OCI-LY1 (cell line): Measurements from ENCODE around the gene KBTBD13.

Source experiments
- H2AFZ ChIP-seq: fragments of 200-600 bp; sonication (generic), shearing (Covaris generic); 2 replicates; pipeline ENCODE4 v1.6.0; 2014; ENCODE audit warnings: antibody characterized with exemption, mild to moderate bottlenecking, low read length
- H3F3A ChIP-seq: fragments of 200-600 bp; sonication (generic), shearing (Covaris generic); 2 replicates; pipeline ENCODE4 v1.6.0; 2014; ENCODE audit warnings: mild to moderate bottlenecking, antibody characterized with exemption, low read length, moderate library complexity; ENCODE audit not compliant: insufficient read depth
- H3K27ac ChIP-seq: fragments of 200-600 bp; sonication (generic); 2 replicates; pipeline ENCODE4 v1.5.1; 2014; ENCODE audit warnings: low read length, mixed run types, mild to moderate bottlenecking, low read depth; ENCODE audit not compliant: poor library complexity, severe bottlenecking
- H3K27me3 ChIP-seq: fragments of 200-600 bp; sonication (generic); 2 replicates; pipeline ENCODE4 v1.6.0; 2014; ENCODE audit warnings: antibody characterized with exemption, mild to moderate bottlenecking, low read length, moderate library complexity; ENCODE audit not compliant: insufficient read depth
- H3K36me3 ChIP-seq: fragments of 200-600 bp; sonication (generic); 2 replicates; pipeline ENCODE4 v1.6.1; 2014; ENCODE audit warnings: mild to moderate bottlenecking, antibody characterized with exemption, low read length, moderate library complexity, mixed read lengths; ENCODE audit not compliant: insufficient read depth
- H3K4me1 ChIP-seq: fragments of 200-600 bp; sonication (generic); 2 replicates; pipeline ENCODE4 v1.5.1; 2014; ENCODE audit warnings: mild to moderate bottlenecking, low read length, moderate library complexity; ENCODE audit not compliant: insufficient read depth, severe bottlenecking
- H3K4me2 ChIP-seq: fragments of 200-600 bp; sonication (generic), shearing (Covaris generic); 2 replicates; pipeline ENCODE4 v1.6.1; 2014; ENCODE audit warnings: low read length
- H3K4me3 ChIP-seq: fragments of 200-600 bp; sonication (generic); 2 replicates; pipeline ENCODE4 v1.5.1; 2014; ENCODE audit warnings: low read length, low read depth, mild to moderate bottlenecking, mixed read lengths; ENCODE audit not compliant: poor library complexity, severe bottlenecking
- H3K79me2 ChIP-seq: fragments of 200-600 bp; shearing (Covaris generic); 2 replicates; pipeline ENCODE4 v1.6.1; 2016; ENCODE audit warnings: mixed run types, low read length, mixed read lengths; ENCODE audit not compliant: insufficient read depth
- H3K9ac ChIP-seq: fragments of 200-600 bp; sonication (generic), shearing (Covaris generic); 2 replicates; pipeline ENCODE4 v1.6.1; 2014; ENCODE audit warnings: mild to moderate bottlenecking, low read length, mixed read lengths
- H3K9me2 ChIP-seq: fragments of 200-600 bp; sonication (generic), shearing (Covaris generic); 2 replicates; pipeline ENCODE4 v1.6.1; 2014; ENCODE audit warnings: low read depth, mild to moderate bottlenecking, low read length, mixed read lengths
- H3K9me3 ChIP-seq: fragments of 200-600 bp; shearing (Covaris generic); 2 replicates; pipeline ENCODE4 v1.6.1; 2014; ENCODE audit warnings: low read length, mixed read lengths
- H4K20me1 ChIP-seq: fragments of 200-600 bp; sonication (generic), shearing (Covaris generic); 2 replicates; pipeline ENCODE4 v1.6.0; 2016; ENCODE audit warnings: mild to moderate bottlenecking, low read length; ENCODE audit not compliant: insufficient read depth
- CTCF ChIP-seq: fragments of 200-600 bp; sonication (generic), shearing (Covaris generic); IDR thresholded peaks from 2 replicates; pipeline ENCODE4 v1.5.1; 2017; ENCODE audit warnings: mild to moderate bottlenecking, antibody characterized with exemption, low read length, moderate library complexity, mixed read lengths
- EZH2 ChIP-seq: fragments of 200-600 bp; sonication (generic), shearing (Covaris generic); IDR thresholded peaks from 2 replicates; pipeline ENCODE4 v1.8.0; 2017; ENCODE audit warnings: borderline replicate concordance, mixed run types, mild to moderate bottlenecking, antibody characterized with exemption, low read length, moderate library complexity, mixed read lengths

The KBTBD13 gene

DNA sequence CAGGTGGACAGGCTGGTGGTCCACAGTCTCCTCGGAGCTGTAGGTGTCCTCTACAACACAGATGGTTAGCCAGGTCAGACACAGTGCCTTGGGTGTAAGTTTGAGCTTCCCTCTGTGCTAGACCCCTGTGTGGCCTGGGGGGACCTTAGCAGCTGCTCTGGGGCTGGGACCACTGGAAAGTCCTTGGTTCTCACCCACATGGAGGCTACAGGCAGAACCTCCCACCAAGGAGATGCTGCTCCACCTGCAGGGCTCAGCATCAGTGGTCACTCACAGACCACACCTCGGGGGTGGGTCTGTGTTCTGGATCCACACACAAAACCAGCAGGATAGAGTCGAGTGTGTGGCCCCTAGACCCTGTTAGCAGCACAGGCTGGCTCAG is 17.2 kb upstream of the KBTBD13 start:
- H3K36me3 ChIP-seq: no peaks in the 10 kb centered on the region

DNA sequence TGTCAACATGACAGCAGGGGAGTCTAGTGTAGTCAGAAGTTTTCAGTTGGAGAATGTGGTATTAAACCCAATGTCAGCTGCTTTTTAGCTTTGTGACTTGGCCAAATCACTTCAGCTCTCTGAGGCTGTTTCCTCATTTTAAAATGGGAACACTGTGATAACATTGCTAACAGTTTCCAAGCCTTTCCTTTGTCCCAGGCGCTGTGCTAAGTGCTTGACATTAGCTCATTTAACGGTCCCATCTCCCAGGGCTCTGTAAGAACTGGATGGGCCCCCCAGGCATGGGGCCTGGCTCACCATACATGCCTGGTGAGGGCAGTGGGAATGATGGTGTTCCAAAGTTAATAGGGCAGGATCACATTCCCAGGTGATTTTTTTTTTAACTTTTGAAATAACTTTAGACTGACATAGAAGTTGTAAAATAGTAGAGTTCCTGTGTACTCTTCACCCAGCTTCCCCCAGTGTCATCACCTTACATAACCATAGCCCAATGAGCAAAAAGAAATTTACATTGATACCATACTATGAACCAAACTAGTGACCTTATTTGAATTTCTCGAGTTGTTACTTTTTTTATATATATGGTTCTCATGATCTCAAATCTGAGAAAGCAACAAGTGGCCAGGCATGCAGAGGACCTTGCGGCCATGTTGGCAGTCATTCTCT is 16.5 kb upstream of the KBTBD13 start:
- H4K20me1 ChIP-seq: no peaks in the 10 kb centered on the region
- no peaks in the 10 kb centered on the region for H3K79me2 ChIP-seq
- H3K9ac ChIP-seq: no peak overlapping the region
- no peak overlapping the region for H3K4me2 ChIP-seq
- no peaks in the 10 kb centered on the region for H3K4me1 ChIP-seq
- TF ChIP-seq CTCF (no peak), EZH2 (no peak)
- no peaks in the 10 kb centered on the region for H3K36me3 ChIP-seq
- no peaks in the 10 kb centered on the region for H3F3A ChIP-seq
- no peak overlapping the region for H3K4me3 ChIP-seq
- H3K9me3 ChIP-seq: no peaks in the 10 kb centered on the region
- H2AFZ ChIP-seq: no peak overlapping the region
- 0 out of 2 replicates have a peak, but pooled peaks cover 3% of the 10 kb centered on the region for H3K27me3 ChIP-seq
- H3K9me2 ChIP-seq: no peaks in the 10 kb centered on the region
- no peak overlapping the region for H3K27ac ChIP-seq

More for the DNA sequence above, 17.2 kb upstream of the KBTBD13 start:
- Histone ChIP-seq H2AFZ (no peak overlapping the region), H4K20me1 (no peaks in the 10 kb centered on the region), H3K4me1 (no peaks in the 10 kb centered on the region), H3K9ac (no peak overlapping the region), H3K9me2 (no peaks in the 10 kb centered on the region), H3K4me3 (no peak overlapping the region), H3F3A (no peaks in the 10 kb centered on the region), H3K4me2 (no peak overlapping the region), H3K27me3 (no peaks in the 10 kb centered on the region), H3K79me2 (no peaks in the 10 kb centered on the region), H3K27ac (no peak overlapping the region), H3K9me3 (no peaks in the 10 kb centered on the region)
- TF ChIP-seq CTCF (no peak), EZH2 (no peak)

- no peak overlapping the region for H3K27ac ChIP-seq
- H2AFZ ChIP-seq: no peak overlapping the region
- H3K79me2 ChIP-seq: no peaks in the 10 kb centered on the region
- no peaks in the 10 kb centered on the region for H3K9me2 ChIP-seq
- H3K9me3 ChIP-seq: no peaks in the 10 kb centered on the region
- TF ChIP-seq EZH2 (no peak), CTCF (no peak)
- H3K4me3 ChIP-seq: no peak overlapping the region
- no peaks in the 10 kb centered on the region for H4K20me1 ChIP-seq
- no peaks in the 10 kb centered on the region for H3K4me1 ChIP-seq
- no peak overlapping the region for H3K9ac ChIP-seq
- H3K4me2 ChIP-seq: no peak overlapping the region
- H3K27me3 ChIP-seq: peaks cover 3% of the 10 kb centered on the region; the same call in 1 of the 2 replicates
- no peaks in the 10 kb centered on the region for H3F3A ChIP-seq
- no peaks in the 10 kb centered on the region for H3K36me3 ChIP-seq
Measured at GRCh38 chr15:65060641-65061397, 15.7 kb upstream of the KBTBD13 start.
